ENCODE measurements around the gene PROS1. TPM values are rescaled to one million over a fixed set of nuclear protein-coding genes. Genes with fewer than 3 reads are reported as not detected.

Gene PROS1
- 21.0 TPM for polyA plus RNA-seq (ENCODE audit: insufficient read length)

DNA sequence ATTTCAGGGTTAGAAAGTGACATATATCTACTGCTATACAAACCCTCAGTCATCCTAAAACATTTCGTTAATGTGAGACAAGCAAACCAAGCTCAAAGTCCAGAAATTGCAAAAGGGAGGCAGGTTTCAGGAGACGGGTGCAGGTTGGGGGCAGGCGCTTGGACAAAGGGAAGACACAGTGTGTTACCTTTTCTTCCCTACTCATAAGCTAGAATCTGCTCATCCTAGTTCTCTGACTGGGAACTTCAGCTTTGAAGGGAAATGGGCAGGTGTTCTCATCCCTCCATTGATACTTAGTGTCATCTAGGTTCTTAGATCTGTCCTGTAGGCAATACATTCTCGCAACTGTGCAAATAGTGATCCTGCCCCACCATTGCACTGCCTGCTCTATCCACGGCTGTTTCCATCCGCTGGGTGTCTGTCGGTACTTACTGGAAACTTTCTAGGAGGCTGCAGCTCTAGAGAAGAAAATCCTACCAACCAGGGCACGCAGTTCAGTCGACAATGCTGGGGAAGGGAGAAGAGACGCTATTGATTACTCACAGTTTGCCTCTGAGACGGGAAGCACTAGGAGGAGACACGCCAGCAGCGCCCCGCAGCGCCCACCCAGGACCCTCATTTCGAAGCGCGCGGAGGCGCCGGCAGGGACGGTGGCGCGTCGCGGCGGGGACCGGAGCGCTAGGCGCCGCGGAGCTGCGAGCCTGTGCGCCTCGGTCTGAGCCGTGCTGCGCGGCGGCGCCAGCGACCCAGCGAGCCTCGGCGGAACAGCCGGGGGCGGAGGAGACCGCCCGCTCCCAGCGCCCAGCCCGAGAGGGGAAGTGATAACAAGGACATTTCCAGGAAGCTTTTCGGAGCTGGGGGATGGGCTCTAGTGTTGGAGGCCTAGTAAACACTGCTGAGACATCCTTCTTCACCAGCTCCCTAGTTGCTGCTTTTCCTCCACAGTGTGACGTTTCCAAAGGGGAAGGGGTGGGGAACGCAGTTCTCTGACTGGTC, at the start of gene PROS1:
TSS of gene PROS1 (minus strand) at position 766 of the 996 bp plus-strand sequence. CDS start at position 619, 147 bp downstream.
- DNase-seq (ENCODE audit: low read depth) = peak; percentile 74

DNA sequence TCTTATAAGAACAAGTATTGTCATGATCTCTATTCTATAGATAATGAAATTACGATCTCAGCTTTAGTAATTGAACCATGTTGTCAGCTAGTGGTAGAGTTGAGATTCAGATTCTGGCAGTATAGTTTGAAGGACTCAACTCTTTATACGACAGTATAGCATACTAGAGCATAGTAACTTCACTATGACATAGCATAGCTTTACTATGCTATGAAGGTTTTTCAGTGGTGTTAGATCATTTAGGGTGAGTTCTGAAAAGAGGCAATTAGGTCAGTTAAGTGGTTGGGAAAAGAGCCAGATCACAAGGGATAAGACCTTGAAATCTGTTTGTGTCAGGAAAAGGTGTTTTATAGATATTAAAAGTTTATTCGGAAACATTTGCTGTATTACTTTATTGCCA, 46.6 kb upstream of the PROS1 start:
- no peak for DNase-seq (ENCODE audit: low read depth)

DNA sequence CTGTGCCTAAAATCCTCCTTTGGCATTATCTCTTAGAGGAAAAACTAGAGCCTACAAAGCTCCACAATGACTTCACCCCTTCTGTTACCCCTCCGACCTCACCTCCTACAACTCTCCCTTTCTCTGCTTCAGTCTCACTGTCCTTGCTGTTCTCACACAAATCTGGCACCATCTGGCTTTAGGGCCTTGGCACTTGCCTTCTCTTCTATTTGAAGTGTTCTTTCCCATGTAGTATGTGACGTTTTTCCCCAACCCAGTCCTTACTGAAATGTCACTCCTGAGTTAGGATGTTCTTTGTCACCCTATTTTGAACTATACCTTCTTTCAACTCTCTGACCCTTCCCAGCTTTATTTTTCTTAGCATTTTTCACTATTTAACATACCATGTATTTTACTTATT, 46.0 kb upstream of the PROS1 start:
- DNase-seq (ENCODE audit: low read depth) = no peak

DNA sequence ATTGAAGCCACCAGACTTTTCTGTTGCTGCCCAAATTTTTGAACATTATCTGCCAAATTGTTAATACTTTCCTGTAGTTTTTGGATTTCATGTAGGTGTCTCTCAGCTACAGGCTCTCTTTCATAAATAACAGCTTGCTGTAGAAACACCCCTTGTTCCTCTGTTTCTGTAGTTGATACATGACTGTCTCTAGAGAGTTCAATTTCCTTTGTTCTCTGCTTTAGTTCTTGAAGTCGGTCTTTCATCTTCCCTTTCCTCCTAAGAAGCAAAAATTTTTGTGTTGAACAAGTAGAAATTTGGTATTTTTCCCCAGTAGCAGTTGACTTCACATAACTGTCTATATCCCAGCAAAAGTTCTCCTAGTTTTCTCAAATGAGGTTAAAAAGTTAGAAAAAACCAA, 41.3 kb upstream of the PROS1 start:
- no peak for DNase-seq (ENCODE audit: low read depth)

DNA sequence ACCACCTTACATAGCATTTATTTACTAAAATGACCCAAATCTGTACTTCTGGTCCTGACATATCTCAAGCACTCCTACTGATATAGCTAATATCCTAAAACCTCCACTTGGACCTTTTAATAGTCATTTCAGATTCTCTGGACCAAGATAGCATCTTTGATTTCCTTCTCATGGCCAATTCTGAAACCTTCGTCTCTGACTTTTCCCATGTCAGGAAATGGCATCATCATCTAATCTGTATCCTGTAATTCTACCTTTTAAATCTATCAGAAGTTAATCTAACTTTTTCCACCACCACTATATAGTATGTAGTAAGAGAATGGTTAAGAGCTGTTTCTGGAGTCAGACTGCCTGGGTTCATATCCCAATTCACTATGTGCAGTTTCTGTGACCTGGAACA, 38.5 kb upstream of the PROS1 start:
- DNase-seq (ENCODE audit: low read depth) = no peak

DNA sequence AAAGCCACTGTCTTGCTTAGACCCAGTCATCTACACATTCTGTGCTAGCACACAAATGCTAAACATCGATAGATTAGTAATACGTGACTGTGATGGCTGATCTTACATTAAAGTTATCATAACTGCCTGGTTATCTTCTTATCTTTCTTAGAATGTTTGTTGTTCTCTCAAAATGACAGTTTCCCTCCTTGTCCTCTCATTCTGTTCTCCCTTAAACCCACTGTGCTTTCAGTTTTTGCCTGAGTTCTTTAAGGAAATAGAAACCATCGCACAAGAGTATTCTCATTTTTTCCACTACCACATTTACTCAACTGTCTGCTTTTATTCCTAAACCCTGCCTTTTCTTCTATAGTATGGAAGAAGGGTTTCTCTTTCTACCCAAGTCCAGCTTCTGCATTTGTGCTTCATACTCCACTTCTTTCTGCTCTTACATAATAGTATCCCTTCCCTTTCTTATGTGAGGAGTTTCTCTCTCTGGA, 37.6 kb upstream of the PROS1 start:
- no peak for DNase-seq (ENCODE audit: low read depth)

DNA sequence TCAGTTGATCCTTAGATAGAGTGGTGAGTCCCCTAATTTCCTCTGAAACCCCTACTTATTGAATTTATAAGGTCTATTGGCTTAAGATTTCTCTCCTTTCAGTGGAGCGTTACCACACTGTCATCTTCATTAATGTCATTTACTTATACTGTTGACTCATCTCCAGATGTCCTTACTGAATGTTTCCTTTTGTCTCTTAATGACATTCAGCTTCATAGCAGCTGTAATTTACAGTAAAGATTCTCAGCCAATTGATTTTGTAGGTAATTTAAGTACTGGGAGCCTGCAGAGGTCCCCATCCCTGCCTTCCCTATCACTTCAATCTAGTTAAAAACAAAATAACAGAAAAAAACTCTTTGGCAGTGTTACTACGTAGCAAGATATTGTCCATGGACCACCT, 35.9 kb upstream of the PROS1 start:
- DNase-seq (ENCODE audit: low read depth) = no peak

DNA sequence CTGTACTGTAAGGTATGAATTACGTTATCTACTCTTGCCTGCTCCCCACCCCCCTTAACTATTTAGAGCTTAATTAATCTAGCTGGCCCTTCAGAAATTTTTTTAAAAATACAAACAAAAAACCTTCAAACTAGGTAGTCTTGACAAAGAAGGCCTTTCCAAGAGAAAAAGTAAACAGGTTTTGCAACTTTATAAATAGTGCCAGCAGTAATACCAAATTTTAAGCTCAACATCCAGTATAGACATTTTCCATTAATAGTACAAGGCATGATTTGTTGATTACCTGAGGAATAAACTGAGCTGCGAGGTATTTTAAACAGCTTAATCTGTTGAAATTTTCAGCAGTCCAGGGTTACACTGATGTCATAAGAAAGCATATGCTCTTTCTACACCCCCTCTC, 34.6 kb upstream of the PROS1 start:
- DNase-seq (ENCODE audit: low read depth) = no peak

DNA sequence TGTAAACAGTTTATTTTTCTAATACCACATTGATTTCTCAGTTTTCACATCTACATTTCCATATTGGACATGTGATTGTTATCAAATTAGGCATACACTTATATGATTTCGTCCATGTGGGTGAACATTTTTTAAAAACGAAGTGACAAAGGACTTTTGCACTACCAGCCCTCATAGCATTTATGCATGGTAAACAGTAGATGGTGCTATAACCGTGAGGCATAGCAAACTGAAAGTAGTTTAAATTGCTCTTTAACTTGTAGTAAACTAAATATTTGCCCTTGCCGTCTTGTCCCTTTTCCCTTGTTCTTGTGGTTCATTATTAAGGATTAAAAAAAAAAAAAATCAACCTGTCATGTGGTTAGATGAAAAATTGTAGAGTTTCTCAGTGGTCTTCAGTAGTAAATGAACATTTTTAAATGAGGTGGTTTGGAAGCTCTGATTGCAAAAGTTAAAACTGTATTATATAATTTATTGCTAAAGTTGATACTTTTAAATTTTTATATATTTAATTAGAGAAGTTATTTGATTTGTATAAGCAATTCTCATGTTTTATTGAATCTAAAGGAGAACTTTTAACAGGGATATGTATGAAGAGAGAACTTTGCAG, 30.7 kb upstream of the PROS1 start:
- DNase-seq (ENCODE audit: low read depth) = peak; percentile 43

DNA sequence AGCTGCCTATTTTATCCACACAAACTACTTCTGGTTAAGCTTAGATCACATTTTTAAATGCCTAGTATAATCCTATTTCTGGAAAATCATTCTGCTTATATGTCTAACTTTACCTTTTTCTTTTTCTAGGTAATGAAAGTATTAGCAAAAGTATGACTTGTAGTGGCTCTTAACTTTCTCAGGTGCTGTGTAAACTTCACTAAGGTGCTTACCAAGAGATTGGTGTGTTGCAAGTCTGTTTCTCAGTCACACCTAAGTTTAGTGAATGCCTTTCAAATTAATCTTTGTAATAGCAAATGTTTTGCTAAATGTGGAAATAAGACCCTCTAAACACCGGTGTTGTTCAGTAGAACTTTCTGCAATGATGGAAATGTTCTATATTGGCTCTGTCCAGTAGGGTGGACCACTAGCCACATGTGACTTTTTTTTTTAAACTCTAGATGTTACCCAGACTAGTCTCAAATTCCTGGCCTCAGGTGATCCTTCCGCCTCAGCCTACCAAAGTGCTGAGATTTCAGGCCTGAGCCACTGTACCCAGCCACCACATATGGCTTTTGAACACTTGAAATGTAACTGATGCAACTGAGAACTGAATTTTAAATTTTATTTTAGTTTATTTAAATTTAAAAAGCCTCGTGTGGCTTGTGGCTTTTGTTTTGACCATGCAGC, 28.3 kb upstream of the PROS1 start:
- DNase-seq (ENCODE audit: low read depth) = no peak

DNA sequence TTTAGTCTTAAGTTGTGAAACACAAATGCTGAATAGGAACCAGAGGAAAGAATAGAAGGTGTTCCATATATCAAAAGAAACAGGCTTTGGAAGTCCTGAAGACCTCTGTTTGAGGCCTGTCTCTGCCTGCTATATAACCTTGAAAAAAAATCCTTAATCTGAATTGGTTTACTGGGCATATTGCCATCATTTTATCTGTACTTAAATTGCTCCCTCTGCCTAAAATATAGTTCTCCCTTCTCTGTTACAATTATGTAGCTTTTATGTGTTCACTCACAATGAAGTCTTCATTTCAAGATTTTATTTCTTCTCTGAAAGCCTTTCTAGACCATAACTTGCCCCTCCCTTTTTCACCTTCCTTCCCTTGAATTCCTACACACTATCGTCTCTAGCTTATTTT, 27.5 kb upstream of the PROS1 start:
- DNase-seq (ENCODE audit: low read depth) = no peak

DNA sequence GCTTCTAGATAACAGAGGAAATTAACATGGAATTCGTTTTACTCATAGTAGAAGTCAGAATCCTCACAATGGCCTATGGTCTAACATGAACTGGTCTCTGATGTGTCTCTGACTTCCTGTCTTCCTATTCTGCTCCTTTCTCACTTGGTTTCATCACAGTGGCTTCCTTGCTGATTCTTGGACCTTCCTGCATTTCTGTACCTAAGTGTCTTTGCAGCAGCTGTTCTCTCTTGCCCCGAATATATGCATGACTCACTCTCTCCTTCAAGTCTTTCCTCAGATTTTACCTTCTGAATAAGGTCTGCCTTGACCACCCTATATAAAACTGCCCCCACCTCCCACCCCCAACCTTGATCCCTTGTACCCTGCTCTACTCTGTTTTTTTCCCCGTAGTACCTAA, 20.4 kb upstream of the PROS1 start:
- no peak for DNase-seq (ENCODE audit: low read depth)

DNA sequence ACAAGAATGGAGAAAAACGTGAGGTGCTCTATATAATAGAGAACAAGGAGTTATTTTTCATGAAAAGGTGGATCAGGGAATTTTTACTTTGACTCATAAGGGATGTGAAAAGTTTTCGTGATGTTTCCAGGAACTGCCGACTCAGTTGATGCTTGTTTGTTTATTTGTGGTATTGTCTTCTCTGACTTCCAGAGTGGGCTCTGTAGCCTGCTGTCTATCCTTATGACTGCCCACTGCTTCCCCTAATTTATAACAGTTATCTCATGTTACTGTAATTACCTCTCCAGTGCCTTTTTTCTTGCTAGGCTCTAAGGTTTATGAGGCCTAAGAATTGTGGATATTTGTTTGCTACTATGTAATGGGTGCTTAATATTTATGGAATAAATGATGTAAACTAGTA, 18.5 kb upstream of the PROS1 start:
- DNase-seq (ENCODE audit: low read depth) = no peak

DNA sequence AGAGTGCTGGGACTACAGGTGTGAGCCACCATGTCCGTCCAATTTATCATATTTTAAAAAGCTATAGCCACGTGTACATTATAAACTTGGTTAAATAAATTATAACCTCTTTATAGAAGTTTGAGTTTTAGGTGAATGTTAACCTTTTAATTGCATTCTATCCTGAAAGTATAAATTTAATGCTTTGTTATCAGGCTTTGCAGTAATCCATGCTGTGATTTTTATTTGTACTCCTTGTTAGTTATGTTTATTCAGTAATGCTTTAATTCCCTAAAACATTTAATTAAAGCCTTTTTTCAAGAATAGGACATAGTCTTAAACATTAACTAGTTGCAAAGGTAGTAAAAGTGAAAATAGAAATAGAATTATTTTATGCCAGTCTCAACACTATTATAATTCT, 17.9 kb upstream of the PROS1 start:
- DNase-seq (ENCODE audit: low read depth) = no peak

DNA sequence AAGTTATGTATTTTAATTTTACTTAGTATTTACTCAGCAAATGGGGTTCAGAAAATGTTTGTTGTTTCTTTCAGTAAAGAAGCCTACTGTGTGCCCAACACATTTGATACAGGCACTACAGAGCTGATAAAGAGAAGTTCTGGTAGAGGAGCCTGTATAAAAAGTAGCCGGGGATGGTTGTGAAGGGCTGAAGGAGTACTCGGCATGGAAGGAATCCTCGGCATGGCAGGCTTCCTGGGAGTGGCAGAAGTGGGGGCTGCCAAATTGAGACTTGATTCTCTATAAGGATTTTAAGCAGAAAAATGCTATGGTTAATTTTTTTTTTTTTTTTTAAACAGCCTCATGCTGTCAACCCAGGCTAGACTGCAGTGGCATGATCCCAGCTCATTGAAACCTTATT, 15.5 kb upstream of the PROS1 start:
- DNase-seq (ENCODE audit: low read depth) = no peak

DNA sequence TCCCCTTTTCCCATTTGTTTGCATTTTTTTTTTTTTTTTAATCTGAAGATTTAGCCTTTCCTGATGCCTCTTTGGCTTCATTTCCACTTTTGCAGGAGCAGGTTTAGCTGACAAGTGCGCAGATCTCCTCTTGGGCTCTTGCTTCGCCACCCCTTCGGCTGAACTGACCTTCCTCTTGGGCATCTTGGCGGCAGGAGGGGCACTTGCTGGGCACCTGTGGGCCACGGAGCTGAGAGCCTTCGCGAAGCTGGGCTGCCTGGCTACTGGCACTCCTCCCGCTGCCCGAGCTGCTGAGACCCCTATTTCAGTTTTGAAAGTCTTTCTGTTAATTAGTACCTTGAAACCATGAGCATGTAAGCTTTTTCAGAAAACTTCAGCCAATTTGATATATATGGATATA, 15.1 kb upstream of the PROS1 start:
- no peak for DNase-seq (ENCODE audit: low read depth)

DNA sequence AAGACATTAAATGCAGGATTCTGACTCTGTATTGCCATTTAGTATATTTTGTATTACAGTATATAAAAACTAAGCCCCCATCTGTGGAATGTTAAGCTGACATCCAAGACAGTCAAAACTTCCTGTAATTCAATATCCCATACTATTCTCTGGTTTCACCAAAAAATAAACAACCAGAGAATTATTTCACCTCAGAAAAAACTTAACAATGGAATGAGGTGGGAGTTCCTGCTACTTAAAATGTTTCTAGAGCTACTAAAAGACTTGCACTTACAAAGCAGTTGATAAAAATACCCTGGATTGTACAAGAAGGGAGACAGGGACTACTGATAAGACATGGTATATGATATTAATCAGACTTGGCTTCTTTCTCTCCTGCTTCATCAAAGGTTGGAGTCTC, 14.6 kb upstream of the PROS1 start:
- no peak for DNase-seq (ENCODE audit: low read depth)

DNA sequence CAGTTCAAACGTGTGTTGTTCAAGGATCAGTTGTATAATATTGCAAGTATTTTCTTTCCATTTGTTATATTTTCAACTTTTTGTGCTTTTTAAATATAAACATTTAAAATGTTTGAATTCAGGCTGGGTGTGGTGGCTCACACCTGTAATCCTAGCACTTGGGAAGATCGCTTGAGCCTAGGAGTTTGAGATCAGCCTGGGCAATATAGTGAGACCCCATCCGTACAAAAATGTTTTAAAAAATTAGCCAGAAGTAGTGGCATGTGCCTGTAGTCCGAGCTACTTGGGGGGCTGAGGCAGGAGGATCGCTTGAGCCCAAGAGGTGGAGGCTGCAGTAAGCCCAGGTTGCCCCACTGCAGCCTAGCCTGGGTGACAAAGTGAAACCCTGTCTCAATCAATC, 10.9 kb upstream of the PROS1 start:
- no peak for DNase-seq (ENCODE audit: low read depth)

DNA sequence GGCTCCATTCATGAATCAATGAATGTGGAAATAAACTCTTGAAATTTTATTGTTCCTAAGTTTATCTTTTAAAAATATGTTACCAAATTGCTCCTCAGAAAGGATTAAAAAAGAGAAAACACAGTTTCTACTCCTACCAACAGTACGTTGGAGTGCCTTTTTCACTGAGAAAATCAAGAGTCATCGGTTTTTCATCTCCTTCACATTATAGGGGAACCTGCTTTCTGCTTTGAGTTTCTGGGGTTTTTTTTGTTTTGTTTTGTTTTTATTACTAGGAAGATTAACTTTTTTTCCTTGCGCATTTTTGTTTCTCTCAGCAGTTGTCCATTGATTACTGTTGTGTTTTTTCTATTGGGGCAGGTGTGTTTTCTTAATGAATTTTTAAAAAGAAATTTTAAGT, 9.7 kb upstream of the PROS1 start:
- DNase-seq (ENCODE audit: low read depth) = no peak

DNA sequence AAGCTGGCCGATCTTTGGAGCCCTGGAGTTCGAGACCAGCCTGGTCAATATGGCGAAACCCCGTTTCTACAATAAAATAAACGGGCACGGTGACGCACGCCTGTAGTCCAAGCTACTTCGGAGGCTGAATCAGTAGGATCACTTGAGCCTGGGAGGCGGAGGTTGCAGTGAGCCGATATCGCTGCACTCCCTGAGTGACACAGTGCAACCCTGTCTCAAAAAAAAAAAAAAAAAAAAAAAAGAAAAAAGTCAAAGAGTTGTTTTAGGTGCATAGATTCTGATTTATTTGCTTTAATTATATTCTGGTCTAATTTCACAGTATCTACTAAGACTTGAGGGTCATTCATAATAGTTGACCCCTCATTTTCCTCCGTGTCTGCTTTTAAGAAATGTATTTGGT, 8.0 kb upstream of the PROS1 start:
- DNase-seq (ENCODE audit: low read depth) = no peak

DNA sequence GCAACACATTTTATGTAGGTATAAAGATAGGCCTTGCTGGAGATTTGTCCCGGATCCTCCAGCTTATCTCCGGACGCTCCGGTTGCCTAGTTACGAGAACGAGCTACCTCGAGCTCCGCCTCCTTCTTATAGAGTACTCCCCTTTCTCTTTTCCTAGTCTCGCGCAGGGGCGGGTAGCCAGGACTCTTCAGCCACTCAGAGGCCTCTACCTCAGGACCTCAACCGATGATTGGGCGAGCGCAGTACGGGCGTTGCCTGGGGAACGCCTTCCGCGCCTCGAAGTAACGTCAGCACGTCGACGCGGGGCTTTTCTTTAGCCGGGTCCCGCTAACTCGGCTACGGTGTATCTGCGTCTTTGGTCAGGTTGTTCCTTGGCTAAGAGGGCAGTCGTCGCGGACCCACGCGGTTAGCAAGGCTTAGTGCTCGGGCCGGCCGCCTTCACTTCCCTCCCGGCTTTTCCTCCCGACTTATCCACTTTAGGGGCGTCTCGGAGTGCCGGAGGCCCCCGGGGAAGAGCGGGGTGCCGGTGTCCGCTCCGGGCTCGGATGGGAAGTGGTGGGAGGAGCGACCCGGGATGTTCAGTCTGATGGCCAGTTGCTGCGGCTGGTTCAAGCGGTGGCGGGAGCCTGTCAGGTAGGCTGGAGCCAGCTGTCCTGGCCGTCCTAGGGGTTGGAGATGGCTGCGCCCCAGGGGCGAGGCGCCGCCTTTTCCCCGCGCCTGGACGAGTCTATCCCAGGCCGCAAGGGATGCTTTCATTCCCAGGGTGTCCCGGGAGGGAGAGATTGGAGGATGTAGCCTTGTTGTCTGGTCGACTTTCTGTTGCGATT, 6.4 kb upstream of the PROS1 start, which contains the start of gene ARL13B:
TSS of gene ARL13B (plus strand) at position 306 of the 827 bp plus-strand sequence. CDS start at position 575, 269 bp downstream.
- DNase-seq (ENCODE audit: low read depth) = peak; percentile 97

All from forelimb muscle (tissue), 1 donor.